ENCODE data around the gene CENPU.

GRCh38 chr4:184769141-184769765 lies 35.4 kb upstream of the CENPU start:
- TF ChIP-seq CTCF (IDR thresholded peaks at IDR 0.05), result no peak
- no peak for TF ChIP-seq POLR2AphosphoS5 (IDR thresholded peaks at IDR 0.05)

All from esophagus muscularis mucosa (tissue), 3 donors.